Medulla oblongata (tissue), 1 donor: Measurements from ENCODE around the gene CDH20.
A peak's percentile ranks its signal among the peaks of the same experiment; 100 is the strongest.

Source experiments
- DNase-seq: peaks from one replicate; pipeline ENCODE4 v3.0.0-alpha.2; 2015; ENCODE audit errors: extremely low spot score

CDH20 gene

DNA sequence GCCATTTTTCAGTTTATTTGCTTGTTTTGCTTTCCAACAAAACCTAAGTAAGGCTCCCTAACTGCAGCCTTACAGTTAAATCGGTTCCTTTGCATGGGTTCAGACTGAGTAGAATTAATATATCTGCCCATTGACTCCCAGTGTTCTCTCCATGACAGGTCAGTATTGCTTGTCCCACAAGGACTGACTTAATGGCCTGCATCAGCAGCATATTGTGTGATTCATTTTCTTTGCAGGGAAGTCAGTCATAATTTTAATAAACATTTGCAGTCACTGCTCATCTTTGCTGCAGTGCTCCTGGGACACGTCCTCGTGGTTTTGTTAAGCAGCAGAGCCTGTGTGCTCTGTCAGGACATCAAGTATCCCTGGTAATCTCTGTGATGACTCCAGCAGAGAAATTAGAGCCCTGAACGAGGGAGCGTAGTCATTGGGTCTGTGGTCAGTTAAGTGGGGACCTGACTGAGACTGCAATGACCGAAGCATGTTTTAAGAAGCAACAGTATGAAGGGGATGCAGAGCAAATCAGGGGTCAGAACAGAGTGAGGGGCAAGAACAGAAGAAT is 93.3 kb downstream of the CDH20 start:
- no peak for DNase-seq

DNA sequence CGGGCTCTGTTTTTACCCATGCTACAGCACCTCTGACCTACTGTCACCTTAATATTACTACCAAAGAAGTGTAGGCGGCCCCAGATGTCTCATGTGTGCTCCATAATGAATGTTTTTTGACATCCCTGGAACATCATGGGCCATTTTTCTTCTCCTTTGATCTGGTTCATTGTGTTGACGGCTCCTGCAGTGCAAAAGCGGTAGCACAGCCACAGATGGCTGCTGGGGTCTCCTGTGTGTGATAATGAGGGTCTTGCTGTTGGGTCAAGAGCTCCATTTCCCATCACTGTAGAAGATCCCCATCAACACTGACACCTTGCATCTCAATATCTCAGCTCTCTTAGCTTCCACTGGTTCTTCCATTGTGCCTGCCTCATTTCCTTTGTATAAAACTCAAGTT is 95.0 kb downstream of the CDH20 start:
- no peak for DNase-seq

DNA sequence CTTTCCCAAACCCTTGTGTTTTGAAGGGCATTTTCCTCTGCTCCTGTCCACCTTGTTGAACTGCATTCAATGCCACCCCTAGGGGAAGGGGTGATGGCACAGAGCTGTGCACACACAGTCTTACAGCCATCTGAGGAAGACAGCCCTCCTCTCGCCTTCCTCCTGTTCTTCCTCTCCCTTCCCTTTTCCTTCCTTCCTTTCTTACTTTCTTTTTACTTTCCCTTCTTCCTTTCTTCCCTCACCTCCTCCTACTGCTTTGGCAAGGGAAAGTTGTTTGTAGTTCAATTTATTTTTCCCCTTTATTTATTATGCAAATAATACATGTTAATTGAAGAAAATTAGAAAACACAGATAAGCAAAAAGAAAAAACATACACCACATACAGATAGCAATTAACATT is 99.4 kb downstream of the CDH20 start:
- DNase-seq: no peak

DNA sequence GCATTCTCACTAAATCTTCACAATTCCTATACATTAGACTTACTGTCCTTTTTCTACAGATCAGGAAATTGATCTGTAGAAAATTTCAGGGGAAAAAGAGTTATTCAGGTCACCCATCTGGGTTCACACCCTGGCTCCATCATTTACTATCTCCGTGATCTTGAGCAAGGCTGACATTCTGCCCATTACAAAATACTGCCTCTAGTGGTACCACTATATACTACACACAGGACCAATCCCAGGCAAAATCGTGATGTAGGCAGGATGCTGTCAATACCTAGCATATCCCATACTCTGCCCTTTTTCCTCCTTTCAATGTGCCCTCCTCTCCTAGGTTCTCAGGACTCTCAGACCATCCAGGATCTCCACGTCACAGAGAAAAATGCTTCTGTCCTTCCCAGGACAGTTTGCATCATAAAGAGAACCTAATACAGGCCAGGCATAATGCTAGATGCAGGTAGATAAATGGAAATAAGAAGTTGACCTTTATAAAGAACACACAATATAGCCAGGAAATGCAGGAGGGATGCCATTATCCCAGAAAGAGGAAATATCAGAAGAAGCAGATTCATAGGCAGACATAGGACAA is 101.9 kb downstream of the CDH20 start:
- peak; percentile 43 for DNase-seq

GRCh38 chr18:61443081-61443725 is 110.0 kb downstream of the CDH20 start:
- DNase-seq: no peak

GRCh38 chr18:61448316-61448715 is 115.1 kb downstream of the CDH20 start:
- no peak for DNase-seq

- DNase-seq: peak; percentile 66
Measured at GRCh38 chr18:61459896-61460648, 126.8 kb downstream of the CDH20 start.

DNA sequence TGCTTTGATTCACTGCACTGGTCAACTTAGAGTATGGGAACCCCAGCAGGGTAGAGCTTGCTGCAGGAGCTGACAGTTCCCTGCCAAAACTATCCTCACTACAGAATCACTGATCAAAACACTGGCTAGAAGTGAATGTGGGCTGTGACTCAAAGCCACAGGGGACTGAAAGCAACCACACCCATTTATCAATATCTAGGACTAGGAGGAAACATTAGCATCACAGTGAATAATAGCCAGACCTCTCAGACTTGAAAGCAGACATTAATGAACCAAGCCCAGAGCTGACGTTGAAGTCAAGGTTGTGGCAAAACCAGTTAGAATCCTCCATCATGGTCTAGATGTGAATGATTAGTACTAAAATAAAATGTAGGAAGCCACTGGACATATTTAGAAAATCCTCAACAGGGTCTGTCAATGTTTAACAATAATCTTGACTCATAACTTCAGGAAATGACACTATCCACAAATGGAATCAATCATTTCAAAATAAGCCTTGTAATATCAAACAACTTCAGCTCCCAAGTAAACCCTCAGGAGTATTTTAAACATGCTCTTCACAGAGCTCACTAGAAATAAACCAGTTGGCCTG is 131.4 kb downstream of the CDH20 start:
- no peak for DNase-seq

DNA sequence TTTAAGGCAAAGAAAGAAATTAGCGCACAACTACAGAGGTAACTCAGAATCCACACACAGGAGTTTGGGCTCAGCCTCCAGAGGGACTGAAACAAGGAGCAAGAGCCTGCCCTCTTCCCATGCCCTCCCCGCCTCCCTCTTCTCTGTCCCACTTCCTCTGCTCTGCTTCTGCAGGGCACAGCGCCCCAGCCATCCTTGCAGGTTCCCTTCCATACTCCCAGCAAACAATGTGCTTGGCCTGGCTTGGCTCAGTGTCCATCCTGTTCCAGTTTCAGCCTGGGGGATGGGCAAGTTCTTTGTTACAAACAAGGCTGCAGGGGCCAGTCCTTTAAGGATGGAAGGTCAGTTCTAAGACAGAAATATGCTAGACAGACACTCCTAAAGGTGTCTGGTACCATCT is 133.5 kb downstream of the CDH20 start:
- peak; percentile 54 for DNase-seq

- DNase-seq: no peak
Measured at GRCh38 chr18:61470031-61470674, 136.9 kb downstream of the CDH20 start.

GRCh38 chr18:61471541-61471940 is 138.3 kb downstream of the CDH20 start:
- no peak for DNase-seq

GRCh38 chr18:61471942-61472341 is 138.7 kb downstream of the CDH20 start:
- DNase-seq: no peak

DNA sequence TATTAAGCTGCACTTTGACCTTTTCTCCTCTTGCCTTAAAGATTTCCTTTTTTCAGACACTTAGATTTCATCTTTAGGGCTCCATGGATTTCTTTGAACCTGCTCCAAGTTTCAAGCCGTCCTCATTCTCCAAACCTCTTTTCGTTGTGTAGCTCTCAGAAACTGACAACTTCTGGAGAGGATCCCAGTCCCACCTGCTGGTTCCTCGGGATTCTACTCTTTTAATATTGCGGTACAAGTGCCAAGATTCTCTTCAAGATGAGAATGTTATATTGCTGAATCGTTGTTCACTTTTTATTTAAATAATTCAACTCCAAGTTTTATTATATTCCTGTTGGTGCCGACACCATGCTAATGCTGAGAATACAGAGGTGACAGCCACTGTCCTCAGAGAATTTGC is 141.1 kb downstream of the CDH20 start:
- DNase-seq: peak; percentile 39

DNA sequence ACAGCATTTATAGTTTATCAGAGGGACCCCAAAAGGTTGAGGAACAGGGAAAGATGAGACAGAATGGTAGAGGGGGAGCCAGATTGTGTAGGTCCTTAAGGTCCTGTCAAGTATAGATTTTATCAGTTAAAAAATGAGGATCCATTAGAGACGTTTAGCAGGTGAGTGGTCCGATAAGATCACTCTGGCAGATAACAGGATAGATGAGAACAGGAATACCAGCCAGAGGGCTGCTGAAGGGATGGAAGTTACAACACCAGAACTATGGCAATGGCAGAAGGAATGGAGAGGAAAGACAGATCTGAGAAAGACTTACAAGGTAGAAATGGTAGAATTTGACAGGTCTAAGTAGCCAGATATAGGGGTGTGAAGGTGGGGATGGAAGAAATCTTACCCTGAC is 141.7 kb downstream of the CDH20 start:
- DNase-seq: no peak

DNA sequence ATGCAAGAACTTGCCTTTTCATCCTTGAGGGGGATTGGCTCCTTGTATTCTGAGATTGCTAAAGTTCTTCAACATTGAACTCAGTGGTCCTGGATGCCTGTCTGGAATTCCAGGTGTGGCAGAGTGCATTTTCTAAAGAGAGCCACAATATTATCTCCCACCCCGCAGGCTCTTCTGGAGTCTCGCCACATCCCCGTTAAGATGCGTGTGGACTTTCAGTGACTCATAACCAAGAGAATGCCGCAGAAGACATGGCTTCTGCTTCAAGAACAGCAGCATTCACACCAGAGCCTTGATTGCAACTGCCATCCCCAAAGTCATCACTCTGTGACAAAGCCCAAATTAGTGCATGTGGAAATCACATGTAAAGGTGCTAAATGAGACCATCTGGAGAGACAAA is 142.7 kb downstream of the CDH20 start:
- DNase-seq: no peak

DNA sequence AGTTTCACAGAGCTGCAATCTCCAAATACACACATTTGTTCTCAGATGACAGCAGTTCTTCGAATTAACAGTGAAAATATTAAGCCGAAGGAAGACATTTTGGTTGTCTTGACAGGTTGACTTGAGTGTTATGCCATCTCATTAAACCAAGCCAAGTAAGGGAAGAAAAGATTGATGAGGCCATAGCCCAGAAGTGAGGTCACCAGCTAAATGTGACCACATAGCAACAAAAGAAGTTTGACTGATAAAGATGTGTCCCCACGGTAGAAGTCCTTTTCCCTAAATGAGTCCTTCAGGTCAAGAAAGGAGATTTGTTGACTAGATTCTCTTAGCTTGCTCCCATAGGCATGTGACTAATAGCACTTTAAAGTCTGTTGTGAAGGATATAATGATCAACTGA is 156.1 kb downstream of the CDH20 start:
- DNase-seq: no peak

DNA sequence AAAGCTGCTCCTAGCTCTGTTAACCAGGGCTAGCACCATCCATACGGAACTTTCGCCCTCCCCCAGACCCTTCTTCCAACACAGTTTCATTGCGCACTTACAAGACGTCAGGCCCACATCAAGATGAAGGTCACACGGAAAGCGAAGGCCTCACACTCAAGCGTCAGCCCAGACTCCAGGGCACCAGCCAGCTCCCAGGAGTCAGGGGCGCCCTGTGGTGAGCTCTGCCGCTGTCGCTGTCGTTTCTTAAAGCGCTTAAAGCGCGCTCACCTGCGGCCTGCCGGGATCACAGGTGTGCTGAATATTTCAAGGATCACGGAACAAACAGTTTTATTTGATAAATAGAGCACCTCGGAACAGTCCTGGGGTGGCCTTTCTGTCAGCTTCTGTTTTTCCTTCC is 163.1 kb downstream of the CDH20 start:
- DNase-seq: no peak

DNA sequence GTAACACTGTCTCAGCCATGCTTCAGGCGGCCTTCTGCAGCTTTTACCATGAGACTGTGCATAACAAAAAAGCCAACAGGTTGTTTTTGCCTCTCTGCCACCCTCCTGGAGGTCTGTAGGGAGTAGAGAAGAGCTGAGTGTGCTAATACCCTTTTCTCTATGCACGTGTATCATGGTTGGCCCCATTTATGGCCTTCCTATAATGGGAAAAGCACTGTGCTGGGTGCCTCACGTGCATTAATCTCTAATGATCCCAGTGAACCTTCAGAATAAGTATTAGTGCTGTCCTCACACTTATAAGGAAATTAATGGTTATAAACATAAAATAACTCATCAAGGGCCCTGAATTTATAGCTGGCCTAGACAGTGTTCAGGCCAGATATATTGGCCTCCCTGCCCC is 164.2 kb downstream of the CDH20 start:
- no peak for DNase-seq

GRCh38 chr18:61502472-61502871 is 169.2 kb downstream of the CDH20 start:
- DNase-seq: peak; percentile 93

GRCh38 chr18:61503688-61504087 is 170.5 kb downstream of the CDH20 start:
- no peak for DNase-seq

DNA sequence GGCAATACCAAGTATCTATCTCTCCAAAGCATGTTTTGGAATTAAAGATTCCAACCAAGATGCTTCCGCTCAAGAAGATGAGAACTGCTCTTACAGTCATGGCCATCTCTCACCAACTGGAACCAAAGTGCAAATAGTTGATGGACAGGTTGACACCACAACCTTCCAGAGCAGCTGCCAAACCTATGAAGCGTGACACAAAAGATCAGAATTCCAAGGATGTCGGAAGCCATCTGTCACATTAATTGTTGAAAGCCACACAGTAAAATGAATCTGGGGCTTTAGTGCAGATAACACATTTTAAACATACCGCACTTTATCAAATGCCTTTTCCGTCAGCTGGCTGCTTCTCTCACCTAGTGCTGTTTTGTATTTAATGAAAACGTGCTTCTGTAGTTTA is 195.7 kb downstream of the CDH20 start:
- DNase-seq: no peak

DNA sequence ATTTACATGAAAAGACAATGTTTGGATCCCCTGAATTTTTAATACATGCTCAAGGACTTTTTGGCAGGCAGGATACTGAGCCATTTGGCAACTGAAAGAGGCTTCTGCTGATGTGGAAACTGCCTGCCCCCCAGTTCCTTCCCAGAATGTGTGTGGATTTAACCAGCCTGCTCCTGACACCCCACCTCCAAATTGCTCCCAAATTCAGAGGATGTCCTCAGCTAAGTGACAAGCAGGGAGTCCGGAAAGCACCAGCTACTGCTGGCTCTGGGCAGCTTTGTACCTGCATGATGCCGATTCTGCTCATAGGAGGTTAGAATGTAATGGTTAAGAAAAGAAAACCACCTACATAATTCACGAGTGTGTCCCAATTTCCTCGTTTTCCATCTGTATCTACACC is 197.5 kb downstream of the CDH20 start:
- DNase-seq: peak; percentile 15
